Tibial nerve (tissue), 4 donors: Measurements from ENCODE around the gene NXPH3.

Experiments
- CTCF ChIP-seq, 5 experiments: fragments of 200-600 bp in 3 of 5; fragments of 450-650 bp in 2 of 5; sonication (generic) in 3 of 5; IDR thresholded peaks; one replicate each; pipeline ENCODE4 v1.5.1; 2016 to 2019; ENCODE audit warnings: antibody characterized with exemption in 5 of 5, mild to moderate bottlenecking in 3 of 5, moderate library complexity in 2 of 5
- EP300 ChIP-seq, 2 donors: sonication (generic); formaldehyde crosslinking; IDR thresholded peaks; one replicate each; pipeline ENCODE4 v1.6.1; 2017; ENCODE audit warnings: antibody characterized with exemption in 2 of 2, mild to moderate bottlenecking in 1 of 2
- POLR2A ChIP-seq, 2 donors: fragments of 450-650 bp; IDR thresholded peaks; one replicate each; pipeline ENCODE4 v1.6.1; 2017; ENCODE audit warnings: antibody characterized with exemption in 2 of 2, mild to moderate bottlenecking in 2 of 2, moderate library complexity in 2 of 2

- TF ChIP-seq CTCF (IDR thresholded peaks at IDR 0.05), result no peak
- TF ChIP-seq POLR2A (IDR thresholded peaks at IDR 0.05), result no peak
- no peak for TF ChIP-seq EP300 (IDR thresholded peaks at IDR 0.05)
Observed at GRCh38 chr17:49596613-49597244, 21.1 kb downstream of the NXPH3 start.
